Heart left ventricle (tissue), 13 donors: ENCODE results near the gene CDT1.

Source experiments
- CTCF ChIP-seq, 12 donors: fragments of 200-600 bp; sonication (generic) in 4 of 12; IDR thresholded peaks; one replicate each; pipeline versions ENCODE4 v1.5.0 to v1.8.0; 2018 to 2022; ENCODE audit warnings: antibody characterized with exemption in 12 of 12, mild to moderate bottlenecking in 5 of 12
- POLR2A ChIP-seq, 2 donors: fragments of 450-650 bp; IDR thresholded peaks; one replicate each; pipeline ENCODE4 v1.6.1; 2017; ENCODE audit warnings: antibody characterized with exemption in 2 of 2, mild to moderate bottlenecking in 2 of 2, moderate library complexity in 2 of 2
- donor health status: ischemic (EF 13 %, LVEDD 7.1; RV severe dilation, severe dysfunction).
- donor health status: DM: no; HTN: yes; CAD: no.
- donor health status: DM: no; HTN: no; CAD: no.
- donor health status: ischemic (EF 25% LVEDD 6.9; RV normal size, moderate dysfunction).
- donor health status: ischemic (EF 25% LVEDD 5.7; RV mildly dilated, moderate dysfunction).
- donor health status: ischemic (EF 35%, LVEDD 5.7; RV mildly dilated, moderate dysfunction).
- donor health status: nonischemic (EF 11% LVEDD 7.7; RV severe dilation, severe dysfunction).
- donor health status: DM: yes; HTN: yes; CAD: no.
- donor health status: PGD.
- donor health status: ischemic (EF 29% LVEDD 5.4; RV normal size, mild dysfunction).
- donor health status: nonischemic (EF 23%, LVEDD 6.1; RV moderate dilation, normal function).

GRCh38 chr16:88758944-88759244 lies 44.7 kb upstream of the CDT1 start:
- TF ChIP-seq CTCF (IDR thresholded peaks at IDR 0.05): no peak
- TF ChIP-seq POLR2A (IDR thresholded peaks at IDR 0.05): no peak
